Hepatocyte (in vitro differentiated cells): Measurements from ENCODE around the gene OSBP2. TPM values are rescaled to one million over a fixed set of nuclear protein-coding genes. Genes with fewer than 3 reads are reported as not detected.
A peak's percentile ranks its signal among the peaks of the same experiment; 100 is the strongest.

Experiments used
- DNase-seq: peaks from one replicate; pipeline ENCODE4 v3.0.0-alpha.2; 2016; ENCODE audit warnings: low spot score
- H2AFZ ChIP-seq: fragments of 200-600 bp; sonication (generic); 2 replicates; pipeline ENCODE4 v1.6.0; 2016; ENCODE audit warnings: antibody characterized with exemption, mild to moderate bottlenecking
- H3K27ac ChIP-seq: fragments of 200-600 bp; sonication (generic); 2 replicates; pipeline ENCODE4 v1.5.1; 2016; ENCODE audit warnings: mild to moderate bottlenecking
- H3K27me3 ChIP-seq: fragments of 200-600 bp; sonication (generic); 2 replicates; pipeline ENCODE4 v1.6.1; 2016
- H3K36me3 ChIP-seq: fragments of 200-600 bp; sonication (generic); replicated peaks from 2 replicates; pipeline ENCODE4 v1.5.1; 2016; ENCODE audit warnings: low read depth; ENCODE audit not compliant: insufficient read depth
- H3K4me1 ChIP-seq: fragments of 200-600 bp; sonication (generic); 2 replicates; pipeline ENCODE4 v1.5.1; 2016; ENCODE audit warnings: mild to moderate bottlenecking, moderate library complexity; ENCODE audit not compliant: insufficient read depth
- H3K4me2 ChIP-seq: fragments of 200-600 bp; sonication (generic); 2 replicates; pipeline ENCODE4 v1.6.0; 2016
- H3K4me3 ChIP-seq: fragments of 200-600 bp; sonication (generic); 2 replicates; pipeline ENCODE4 v1.5.1; 2016; ENCODE audit warnings: mild to moderate bottlenecking
- H3K79me2 ChIP-seq: fragments of 200-600 bp; sonication (generic); 2 replicates; pipeline ENCODE4 v1.6.0; 2017; ENCODE audit warnings: mild to moderate bottlenecking
- H3K9me2 ChIP-seq: fragments of 200-600 bp; sonication (generic); replicated peaks from 2 replicates; pipeline ENCODE4 v1.6.0; 2017; ENCODE audit warnings: mild to moderate bottlenecking; ENCODE audit not compliant: insufficient read depth
- H3K9me3 ChIP-seq: fragments of 200-600 bp; sonication (generic); 2 replicates; pipeline ENCODE4 v1.5.1; 2016; ENCODE audit warnings: low read depth, mild to moderate bottlenecking
- H4K20me1 ChIP-seq: fragments of 200-600 bp; sonication (generic); 2 replicates; pipeline ENCODE4 v1.6.0; 2016; ENCODE audit warnings: mild to moderate bottlenecking; ENCODE audit not compliant: insufficient read depth, poor library complexity, severe bottlenecking
- CTCF ChIP-seq: fragments of 200-600 bp; sonication (generic); IDR thresholded peaks from 2 replicates; pipeline ENCODE4 v1.5.1; 2016; ENCODE audit warnings: antibody characterized with exemption, mild to moderate bottlenecking; ENCODE audit not compliant: poor library complexity
- EZH2 ChIP-seq: fragments of 200-600 bp; sonication (generic); IDR thresholded peaks from 2 replicates; pipeline ENCODE4 v1.6.1; 2016; ENCODE audit warnings: antibody characterized with exemption, mild to moderate bottlenecking, borderline replicate concordance
- EZH2phosphoT487 ChIP-seq: fragments of 200-600 bp; sonication (generic); IDR thresholded peaks from one replicate; pipeline ENCODE4 v1.6.1; 2018; ENCODE audit warnings: antibody characterized with exemption, mild to moderate bottlenecking, low read depth, moderate library complexity; ENCODE audit not compliant: unreplicated experiment, severe bottlenecking
- WGBS: methylation state at CpG from one replicate; pipeline ENCODE4 v1.1.6; 2016; ENCODE audit warnings: low lambda C conversion rate; ENCODE audit errors: missing lambda C conversion rate; 5-methylcytosine and 5-hydroxymethylcytosine counted together
- polyA plus RNA-seq: library from polyadenylated mRNA; unstranded; fragments of >200 nt; fragmentation: Nextera tagmentation; extraction: Ambion mirVana; gene quantifications from 2 replicates; pipeline ENCODE4 v1.2.1, GENCODE V29; 2016
- total RNA-seq: library from RNA; depleted of rRNA; stranded (reverse); fragments of >200 nt; gene quantifications from 2 replicates; pipeline ENCODE4 v1.2.3, GENCODE V29; 2014

Gene OSBP2
- total and polyA plus RNA-seq, 2 experiments from 2014 or later, result 23.0 to 25.5 TPM

GRCh38 chr22:30881361-30882183 is 186.9 kb downstream of the OSBP2 start:
- Histone ChIP-seq H3K4me3 (no peak overlapping the region), H3K9me3 (no peaks in the 10 kb centered on the region), H2AFZ (no peak overlapping the region), H3K9me2 (no peaks in the 10 kb centered on the region), H3K27me3 (no peaks in the 10 kb centered on the region), H3K79me2 (peaks cover 16% of the 10 kb centered on the region), H4K20me1 (no peaks in the 10 kb centered on the region), H3K36me3 (no peaks in the 10 kb centered on the region), H3K4me2 (peak overlapping the region; percentile 73), H3K4me1 (peaks cover 37% of the 10 kb centered on the region), H3K27ac (peak overlapping the region; percentile 86)
- TF ChIP-seq EZH2 (no peak), EZH2phosphoT487 (no peak), CTCF (no peak)
- 44% methylated on average over 14 of the region's 14 CpGs for WGBS
- DNase-seq, result peak; percentile 89

DNA sequence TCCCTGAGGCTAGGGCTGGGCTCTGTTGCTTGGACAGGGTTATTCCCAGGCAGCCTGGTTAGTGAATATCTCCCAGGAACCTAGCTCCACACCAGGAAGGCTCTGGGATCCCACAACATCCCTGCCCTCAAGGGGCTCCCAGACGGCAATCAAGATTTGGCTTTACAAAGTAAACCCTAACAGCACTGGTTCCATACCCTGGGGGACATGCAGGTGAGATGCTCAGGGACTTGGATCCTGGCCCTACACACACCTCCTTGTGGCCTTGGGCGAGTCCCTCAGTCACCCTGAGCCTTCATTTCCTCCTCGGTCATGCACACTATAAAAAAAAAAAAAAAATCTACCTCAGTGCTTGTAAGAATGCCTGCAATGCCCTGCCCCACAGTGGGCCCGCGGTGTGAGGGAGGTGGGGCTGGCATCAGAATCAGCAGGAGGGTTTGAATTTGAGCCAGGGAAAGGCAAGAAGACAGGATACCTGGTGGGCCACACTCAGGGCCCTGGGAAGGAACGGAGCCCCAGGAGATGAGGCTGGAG is 187.6 kb downstream of the OSBP2 start:
- H3K27ac ChIP-seq, result peak overlapping the region; percentile 86
- peak overlapping the region; percentile 73 for H3K4me2 ChIP-seq
- no peak overlapping the region for H2AFZ ChIP-seq
- no peak for DNase-seq
- no peaks in the 10 kb centered on the region for H3K9me2 ChIP-seq
- H3K4me3 ChIP-seq, result no peak overlapping the region
- peaks cover 37% of the 10 kb centered on the region for H3K4me1 ChIP-seq
- no peaks in the 10 kb centered on the region for H3K27me3 ChIP-seq
- no peaks in the 10 kb centered on the region for H3K9me3 ChIP-seq
- peaks cover 16% of the 10 kb centered on the region for H3K79me2 ChIP-seq
- no peaks in the 10 kb centered on the region for H4K20me1 ChIP-seq
- H3K36me3 ChIP-seq, result no peaks in the 10 kb centered on the region
- WGBS, result 75% methylated on average over 6 of the region's 6 CpGs
- TF ChIP-seq EZH2phosphoT487, result no peak
- TF ChIP-seq CTCF, result no peak
- TF ChIP-seq EZH2, result no peak

DNA sequence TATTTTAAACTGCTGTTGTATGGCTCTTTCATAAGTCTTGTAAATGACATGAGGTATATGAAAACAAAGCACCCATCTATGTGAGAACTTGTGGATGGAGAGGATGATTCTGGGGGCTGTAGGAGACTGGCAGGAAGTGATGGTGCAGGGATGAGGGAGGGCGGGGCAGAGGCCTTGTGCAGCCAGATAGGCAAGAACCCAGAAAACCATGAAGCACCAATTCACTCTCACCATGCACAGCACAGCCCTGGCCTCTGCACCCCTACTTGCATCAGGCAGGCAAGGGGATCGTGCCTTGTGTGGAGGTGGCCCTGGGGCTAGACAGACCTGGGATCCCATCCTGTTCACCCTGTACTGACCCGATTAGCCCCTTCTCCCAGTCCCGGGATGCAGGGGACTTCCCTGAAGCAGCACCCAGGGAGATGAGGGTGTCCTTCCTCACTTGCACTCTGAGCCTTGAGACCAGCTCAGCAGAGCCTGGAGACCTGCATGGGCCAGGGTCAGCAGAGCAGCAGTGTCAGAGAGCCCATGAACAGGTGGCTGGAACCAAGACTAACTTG is 188.4 kb downstream of the OSBP2 start:
- H4K20me1 ChIP-seq, result no peaks in the 10 kb centered on the region
- peaks cover 37% of the 10 kb centered on the region for H3K4me1 ChIP-seq
- no peak overlapping the region for H2AFZ ChIP-seq
- H3K27me3 ChIP-seq, result no peaks in the 10 kb centered on the region
- H3K9me3 ChIP-seq, result no peaks in the 10 kb centered on the region
- peak overlapping the region; percentile 73 for H3K4me2 ChIP-seq
- 99% methylated on average over 4 of the region's 4 CpGs for WGBS
- DNase-seq, result no peak
- H3K4me3 ChIP-seq, result no peak overlapping the region
- peaks cover 16% of the 10 kb centered on the region for H3K79me2 ChIP-seq
- H3K27ac ChIP-seq, result peak overlapping the region; percentile 86
- H3K9me2 ChIP-seq, result no peaks in the 10 kb centered on the region
- H3K36me3 ChIP-seq, result no peaks in the 10 kb centered on the region
- TF ChIP-seq CTCF (no peak), EZH2 (no peak), EZH2phosphoT487 (no peak)
